Common myeloid progenitor, CD34-positive (primary cell): ENCODE measurements around the gene ZBTB34.

Source experiments
- CTCF ChIA-PET: fragments of 350-600 bp; sonication (Branson Sonifier 250); formaldehyde crosslinking; loops from one replicate; lab custom pipeline; 2021; ENCODE audit warnings: antibody characterized with exemption; lab: Charles Lee
- POLR2A ChIA-PET: fragments of 350-600 bp; sonication (Branson Sonifier 250); formaldehyde crosslinking; loops from one replicate; lab custom pipeline; 2021; ENCODE audit warnings: antibody characterized with exemption; lab: Charles Lee
- DNase-seq, 3 donors: peaks; one replicate each; pipeline versions ENCODE4 v3.0.0 to v3.0.0-alpha.2; 2013
- H3K27ac ChIP-seq, 2 experiments: 1 replicate in 1 of 2; 2 replicates in 1 of 2; pipeline ENCODE4 v1.7.0; 2013; ENCODE audit warnings: inconsistent platforms in 2 of 2, low read length in 2 of 2, mild to moderate bottlenecking in 2 of 2, low read depth in 1 of 2, moderate library complexity in 1 of 2; ENCODE audit not compliant: severe bottlenecking in 2 of 2, insufficient read depth in 1 of 2, poor library complexity in 1 of 2
- H3K27me3 ChIP-seq, 5 experiments: replicated peaks in 2 of 5; 1 replicate in 3 of 5; 2 replicates in 2 of 5; pipeline versions ENCODE4 v1.6.1 to v1.7.0; 2013; ENCODE audit warnings: low read length in 4 of 5, mild to moderate bottlenecking in 2 of 5, moderate library complexity in 2 of 5, inconsistent platforms in 1 of 5; ENCODE audit not compliant: insufficient read depth in 5 of 5, control insufficient read depth in 4 of 5
- H3K36me3 ChIP-seq, 4 experiments: 1 replicate in 2 of 4; 2 replicates in 2 of 4; pipeline versions ENCODE4 v1.6.1 to v1.7.0; 2013; ENCODE audit warnings: low read length in 3 of 4, control low read depth in 1 of 4, mild to moderate bottlenecking in 1 of 4; ENCODE audit not compliant: control insufficient read depth in 4 of 4, insufficient read depth in 4 of 4
- H3K4me1 ChIP-seq, 4 experiments: 1 replicate in 3 of 4; 2 replicates in 1 of 4; pipeline versions ENCODE4 v1.6.1 to v1.7.1; 2013; ENCODE audit warnings: low read length in 3 of 4, mild to moderate bottlenecking in 3 of 4, control low read depth in 1 of 4, inconsistent platforms in 1 of 4, moderate library complexity in 1 of 4; ENCODE audit not compliant: control insufficient read depth in 4 of 4, insufficient read depth in 4 of 4; ENCODE audit errors: control extremely low read depth in 1 of 4
- H3K4me3 ChIP-seq, 7 experiments: 1 replicate in 4 of 7; 2 replicates in 3 of 7; pipeline versions ENCODE4 v1.5.1 to v1.7.0; 2013; ENCODE audit warnings: mild to moderate bottlenecking in 7 of 7, low read length in 6 of 7, moderate library complexity in 6 of 7, inconsistent platforms in 2 of 7, low read depth in 2 of 7, control low read depth in 1 of 7; ENCODE audit not compliant: insufficient read depth in 4 of 7, control insufficient read depth in 1 of 7; ENCODE audit errors: extremely low read depth in 1 of 7
- H3K9me3 ChIP-seq, 5 experiments: 1 replicate in 4 of 5; 2 replicates in 1 of 5; pipeline versions ENCODE4 v1.6.1 to v1.7.1; 2013; ENCODE audit warnings: low read length in 4 of 5, mild to moderate bottlenecking in 2 of 5, inconsistent platforms in 1 of 5, low read depth in 1 of 5, moderate library complexity in 1 of 5; ENCODE audit not compliant: control insufficient read depth in 4 of 5, insufficient read depth in 2 of 5; ENCODE audit errors: control extremely low read depth in 1 of 5
- WGBS: methylation state at CpG from one replicate; pipeline ENCODE4 v1.1.5; 2013; ENCODE audit not compliant: insufficient coverage; 5-methylcytosine and 5-hydroxymethylcytosine counted together

The ZBTB34 gene

GRCh38 chr9:126833020-126833419, 27.4 kb upstream of the ZBTB34 start:
- peaks cover 8 to 34% (median 24%) of the 10 kb centered on the region in 4 experiments for H3K36me3 ChIP-seq

GRCh38 chr9:126833710-126834345, 26.6 kb upstream of the ZBTB34 start:
- H3K36me3 ChIP-seq = peaks cover 8 to 40% (median 26%) of the 10 kb centered on the region in 4 experiments

More at GRCh38 chr9:126833020-126833419, 27.4 kb upstream of the ZBTB34 start:
- no peak for DNase-seq
- no peaks in the 10 kb centered on the region for H3K9me3 ChIP-seq
- no peaks in the 10 kb centered on the region for H3K27me3 ChIP-seq
- ChIA-PET CTCF (interaction anchor here (1.3 to 1.5 kb wide), 2 partner anchors 12 to 24 kb away, joined by 3 to 4 read pairs; no protein-coding TSS in a partner anchor), POLR2A (no interaction called here)
- 98% methylated on average over 23 of the region's 24 CpGs for WGBS
- no peak overlapping the region for H3K27ac ChIP-seq
- H3K4me3 ChIP-seq = no peak overlapping the region
- peaks cover 0 to 10% (median 6%) of the 10 kb centered on the region in 4 experiments for H3K4me1 ChIP-seq

GRCh38 chr9:126834672-126835071, 25.8 kb upstream of the ZBTB34 start:
- no peak overlapping the region for H3K27ac ChIP-seq
- no peaks in the 10 kb centered on the region for H3K27me3 ChIP-seq
- H3K4me1 ChIP-seq = peaks cover 0 to 12% (median 6%) of the 10 kb centered on the region in 4 experiments
- H3K36me3 ChIP-seq = peaks cover 8 to 45% (median 28%) of the 10 kb centered on the region in 4 experiments
- WGBS = 100% methylated on average over 2 of the region's 2 CpGs
- ChIA-PET CTCF (interaction anchor here (1.1 to 1.6 kb wide), 3 partner anchors 14 to 25 kb away, joined by 3 to 6 read pairs (median 4); partner anchors contain the start of gene ZBTB34), POLR2A (no interaction called here)
- H3K9me3 ChIP-seq = no peaks in the 10 kb centered on the region
- H3K4me3 ChIP-seq = no peak overlapping the region
- DNase-seq = no peak

More at GRCh38 chr9:126833710-126834345, 26.6 kb upstream of the ZBTB34 start:
- POLR2A ChIA-PET = no interaction called here
- WGBS = 95% methylated on average over 8 of the region's 8 CpGs
- Histone ChIP-seq H3K27ac (no peak overlapping the region), H3K4me3 (no peak overlapping the region), H3K9me3 (no peaks in the 10 kb centered on the region), H3K4me1 (peaks cover 0 to 12% (median 6%) of the 10 kb centered on the region in 4 experiments), H3K27me3 (no peaks in the 10 kb centered on the region)
- CTCF ChIA-PET = interaction anchor here (1.3 to 1.5 kb wide), 3 partner anchors 11 to 23 kb away, joined by 3 to 4 read pairs (median 4); no protein-coding TSS in a partner anchor
- no peak for DNase-seq

GRCh38 chr9:126836216-126836615, 24.2 kb upstream of the ZBTB34 start:
- Histone ChIP-seq H3K27ac (no peak overlapping the region), H3K36me3 (peaks cover 6 to 45% (median 28%) of the 10 kb centered on the region in 4 experiments), H3K4me3 (no peak overlapping the region), H3K9me3 (no peaks in the 10 kb centered on the region), H3K27me3 (no peaks in the 10 kb centered on the region), H3K4me1 (peaks cover 0 to 12% (median 6%) of the 10 kb centered on the region in 4 experiments)
- DNase-seq = peak in 2 of 3 donors; percentile 44 to 52
- CTCF ChIA-PET = no interaction called here
- POLR2A ChIA-PET = no interaction called here
- WGBS = 100% methylated on average over 1 of the region's 2 CpGs

- H3K4me3 ChIP-seq = no peak overlapping the region
- H3K36me3 ChIP-seq = peaks cover 3 to 33% (median 19%) of the 10 kb centered on the region in 4 experiments
- CTCF ChIA-PET = no interaction called here
- WGBS = 71% methylated on average over 7 of the region's 7 CpGs
- DNase-seq = no peak
- POLR2A ChIA-PET = interaction anchor here (0.8 kb wide), 1 partner anchor 12 kb away, joined by 4 read pairs; no protein-coding TSS in a partner anchor
- H3K27me3 ChIP-seq = no peaks in the 10 kb centered on the region
- no peak overlapping the region for H3K27ac ChIP-seq
- no peaks in the 10 kb centered on the region for H3K9me3 ChIP-seq
- peaks cover 0 to 13% (median 9%) of the 10 kb centered on the region in 4 experiments for H3K4me1 ChIP-seq
Measured at GRCh38 chr9:126838055-126838811, 22.2 kb upstream of the ZBTB34 start.

GRCh38 chr9:126838895-126839294, 21.5 kb upstream of the ZBTB34 start:
- Histone ChIP-seq H3K27ac (no peak overlapping the region), H3K4me3 (no peak overlapping the region), H3K36me3 (peaks cover 3 to 27% (median 13%) of the 10 kb centered on the region in 4 experiments), H3K27me3 (no peaks in the 10 kb centered on the region), H3K4me1 (peaks cover 0 to 16% (median 12%) of the 10 kb centered on the region in 4 experiments), H3K9me3 (no peaks in the 10 kb centered on the region)
- over 99% methylated on average over 12 of the region's 12 CpGs for WGBS
- DNase-seq = no peak
- ChIA-PET POLR2A (interaction anchor here (0.6 to 0.8 kb wide), 2 partner anchors 11 to 780 kb away, joined by 3 to 4 read pairs; no protein-coding TSS in a partner anchor), CTCF (interaction anchor here (1.3 kb wide), 1 partner anchor 134 kb away, joined by 3 read pairs; no protein-coding TSS in a partner anchor)
